C4-2B (cell line): ENCODE data around the gene PLEKHM3.
A peak's percentile ranks its signal among the peaks of the same experiment; 100 is the strongest.

Source experiments
- H3K27ac ChIP-seq: fragments of 450-650 bp; 2 replicates; pipeline ENCODE4 v1.5.1; 2017
- ZFX ChIP-seq: fragments of 450-650 bp; IDR thresholded peaks from 2 replicates; pipeline ENCODE4 v1.6.1; 2017
- TF ChIP-seq, protein P1 (sequence below): fragments of 450-650 bp; conservative IDR thresholded peaks from 2 replicates; pipeline ENCODE4 v1.5.1; 2017; ENCODE audit warnings: mild to moderate bottlenecking

PLEKHM3 gene

DNA sequence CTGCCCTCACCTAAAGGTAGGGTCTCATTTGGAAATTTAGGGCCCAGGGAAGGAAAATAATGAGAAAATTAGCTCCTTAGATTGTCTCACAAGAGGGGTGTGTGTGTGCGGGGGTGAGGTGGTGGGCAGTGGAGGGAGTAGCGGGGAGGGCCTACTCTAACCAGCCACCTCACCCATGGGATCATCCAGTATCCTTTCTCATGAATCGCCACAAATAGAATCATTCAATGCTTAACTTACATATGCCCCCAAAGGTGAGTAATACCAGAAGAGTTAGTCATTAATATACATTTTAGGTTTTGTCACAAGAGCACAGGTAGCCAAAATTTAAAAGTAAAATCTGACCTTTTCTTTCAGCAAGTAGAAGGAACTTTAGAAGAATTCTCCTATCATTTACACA, 122.1 kb downstream of the PLEKHM3 start:
- H3K27ac ChIP-seq: no peak overlapping the region
- TF ChIP-seq, protein P1, sequence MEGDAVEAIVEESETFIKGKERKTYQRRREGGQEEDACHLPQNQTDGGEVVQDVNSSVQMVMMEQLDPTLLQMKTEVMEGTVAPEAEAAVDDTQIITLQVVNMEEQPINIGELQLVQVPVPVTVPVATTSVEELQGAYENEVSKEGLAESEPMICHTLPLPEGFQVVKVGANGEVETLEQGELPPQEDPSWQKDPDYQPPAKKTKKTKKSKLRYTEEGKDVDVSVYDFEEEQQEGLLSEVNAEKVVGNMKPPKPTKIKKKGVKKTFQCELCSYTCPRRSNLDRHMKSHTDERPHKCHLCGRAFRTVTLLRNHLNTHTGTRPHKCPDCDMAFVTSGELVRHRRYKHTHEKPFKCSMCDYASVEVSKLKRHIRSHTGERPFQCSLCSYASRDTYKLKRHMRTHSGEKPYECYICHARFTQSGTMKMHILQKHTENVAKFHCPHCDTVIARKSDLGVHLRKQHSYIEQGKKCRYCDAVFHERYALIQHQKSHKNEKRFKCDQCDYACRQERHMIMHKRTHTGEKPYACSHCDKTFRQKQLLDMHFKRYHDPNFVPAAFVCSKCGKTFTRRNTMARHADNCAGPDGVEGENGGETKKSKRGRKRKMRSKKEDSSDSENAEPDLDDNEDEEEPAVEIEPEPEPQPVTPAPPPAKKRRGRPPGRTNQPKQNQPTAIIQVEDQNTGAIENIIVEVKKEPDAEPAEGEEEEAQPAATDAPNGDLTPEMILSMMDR: no peak
- TF ChIP-seq ZFX: no peak

- no peak for TF ChIP-seq ZFX
- TF ChIP-seq, protein P1: no peak
- no peak overlapping the region for H3K27ac ChIP-seq
Measured at GRCh38 chr2:207902821-207903220, 122.5 kb downstream of the PLEKHM3 start.

GRCh38 chr2:207901829-207902228, 123.5 kb downstream of the PLEKHM3 start:
- no peak overlapping the region for H3K27ac ChIP-seq
- TF ChIP-seq ZFX: no peak
- TF ChIP-seq, protein P1: no peak

DNA sequence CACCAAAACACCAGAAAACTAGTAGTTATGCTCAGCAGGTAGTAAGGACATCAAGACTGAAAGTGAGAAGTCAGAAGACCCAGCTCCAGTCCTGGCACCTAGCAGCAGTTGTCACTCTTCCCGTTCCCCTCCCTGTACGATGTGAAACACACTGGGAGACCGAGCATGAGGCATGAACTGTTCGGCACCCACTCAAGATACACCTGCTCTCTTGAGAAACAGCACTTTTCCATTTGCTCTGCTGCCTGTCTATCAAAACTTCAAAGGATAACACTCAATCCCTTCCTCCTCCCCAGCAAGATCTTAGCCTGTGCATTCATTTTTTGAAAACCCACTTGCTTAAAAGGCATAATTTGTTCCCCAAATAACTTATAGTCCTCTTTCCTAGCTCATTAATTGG, 123.9 kb downstream of the PLEKHM3 start:
- no peak for TF ChIP-seq ZFX
- TF ChIP-seq, protein P1: no peak
- H3K27ac ChIP-seq: no peak overlapping the region

- TF ChIP-seq ZFX: no peak
- TF ChIP-seq, protein P1: no peak
- H3K27ac ChIP-seq: no peak overlapping the region
Measured at GRCh38 chr2:207898354-207898695, 127.0 kb downstream of the PLEKHM3 start.

DNA sequence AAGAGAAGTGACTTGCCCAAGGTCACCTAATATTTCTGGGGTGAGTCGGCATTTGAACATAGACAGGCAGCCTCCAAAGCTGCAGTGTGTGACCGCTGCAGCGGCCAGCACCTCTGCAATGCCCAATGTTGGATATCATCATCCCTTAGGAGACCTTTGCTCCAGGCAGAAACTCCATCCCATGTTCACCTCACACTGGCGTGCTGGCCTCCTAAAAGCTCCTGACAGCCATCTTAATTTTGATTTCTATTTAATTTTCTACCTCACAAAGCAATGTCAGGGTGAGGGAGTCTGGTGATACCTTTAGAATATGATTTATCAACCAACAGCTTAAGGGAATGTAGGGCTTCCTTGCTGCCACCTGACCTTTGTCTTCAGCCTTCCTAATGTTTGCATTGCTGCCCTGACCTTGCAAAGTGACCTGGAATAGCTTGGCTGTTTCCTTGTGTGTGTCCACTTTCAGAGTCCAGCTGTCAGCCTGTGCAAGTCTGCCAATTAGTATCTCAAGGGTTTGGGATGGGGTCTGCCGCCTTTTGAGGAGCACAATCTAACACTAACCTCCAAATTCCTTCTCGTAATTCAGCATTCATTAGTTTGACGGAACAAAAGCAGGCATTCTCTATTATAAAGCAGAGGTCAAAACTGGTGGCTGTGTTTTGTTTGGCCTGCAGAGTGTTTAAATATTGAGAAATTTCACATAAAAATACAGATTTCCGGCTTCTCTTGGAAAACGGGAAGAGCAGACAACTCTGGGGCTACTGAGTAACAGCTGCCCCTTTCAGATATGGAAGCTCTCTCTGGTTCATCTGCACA, 127.6 kb downstream of the PLEKHM3 start:
- TF ChIP-seq, protein P1: no peak
- no peak for TF ChIP-seq ZFX
- peak overlapping the region; percentile 68 for H3K27ac ChIP-seq

DNA sequence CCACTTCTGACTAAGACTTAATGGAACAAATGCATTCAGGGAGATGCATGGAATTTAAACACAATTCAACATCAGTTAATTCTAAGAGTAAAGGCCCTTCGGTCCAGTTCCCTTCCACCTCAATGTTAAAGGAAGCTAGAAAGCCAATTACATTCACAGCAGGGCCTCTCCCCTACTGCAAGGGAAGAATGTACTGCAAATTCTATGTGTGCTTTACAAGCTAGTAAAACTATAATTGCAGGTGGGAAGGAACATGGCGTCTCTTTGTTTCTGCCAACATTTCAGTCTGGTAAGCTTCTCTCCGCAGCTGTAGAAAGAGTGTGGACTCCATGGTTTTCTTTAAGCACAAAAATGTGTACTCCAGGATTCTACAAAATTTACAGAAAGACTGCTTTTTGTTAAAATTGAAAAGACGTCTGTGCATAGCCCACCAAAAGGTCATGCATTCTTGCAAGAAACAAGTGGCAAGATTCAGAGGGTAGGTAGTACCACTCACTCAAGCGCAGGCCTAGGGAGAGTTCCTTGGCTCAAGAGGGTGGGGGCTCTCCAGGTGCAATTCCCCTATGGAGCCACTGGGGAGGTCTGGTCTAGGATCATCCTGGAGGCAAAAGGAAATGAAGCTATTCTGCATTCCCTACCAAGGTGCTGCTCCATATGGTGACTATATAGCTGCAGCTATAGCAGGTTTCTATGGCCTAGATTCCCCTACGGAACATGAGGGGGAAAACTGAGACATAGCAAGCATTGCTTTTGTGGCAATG, 128.6 kb downstream of the PLEKHM3 start:
- no peak for TF ChIP-seq ZFX
- TF ChIP-seq, protein P1: peak; percentile 35
- H3K27ac ChIP-seq: peak overlapping the region; percentile 68
